DND-41 (cell line): Measurements from ENCODE around the gene SPI1.

ENCODE experiments used
- ATAC-seq: fragments of 200-7000 bp; cut with Tn5 transposase; 3 replicates; pipeline ENCODE4 v1.9.1; 2021; ENCODE audit warnings: low read depth; ENCODE audit not compliant: insufficient read depth
- DNase-seq: peaks from one replicate; pipeline ENCODE4 v3.0.0-alpha.2; 2020
- H2AFZ ChIP-seq: 2 replicates; pipeline ENCODE4 v1.6.0; 2012; ENCODE audit warnings: low read depth, low read length
- H3K27ac ChIP-seq: 2 replicates; pipeline ENCODE4 v1.5.1; 2012; ENCODE audit warnings: low read length, inconsistent platforms
- H3K27me3 ChIP-seq: fragments of 200-600 bp; sonication (generic); 2 replicates; pipeline ENCODE4 v1.6.0; 2012; ENCODE audit warnings: low read length, mild to moderate bottlenecking, inconsistent platforms; ENCODE audit not compliant: insufficient read depth, poor library complexity
- H3K36me3 ChIP-seq: 2 replicates; pipeline ENCODE4 v1.5.1; 2012; ENCODE audit warnings: low read length, inconsistent platforms; ENCODE audit not compliant: insufficient read depth
- H3K4me1 ChIP-seq: 2 replicates; pipeline ENCODE4 v1.5.1; 2012; ENCODE audit warnings: mild to moderate bottlenecking, low read length; ENCODE audit not compliant: insufficient read depth
- H3K4me2 ChIP-seq: 2 replicates; pipeline ENCODE4 v1.6.0; 2012; ENCODE audit warnings: mild to moderate bottlenecking, moderate library complexity, low read length, inconsistent platforms; ENCODE audit not compliant: insufficient read depth
- H3K4me3 ChIP-seq, 2 experiments: fragments of 200-600 bp in 1 of 2; shearing (Covaris generic) in 1 of 2; 2 replicates each; pipeline ENCODE4 v1.5.1; 2012 to 2016; ENCODE audit warnings: inconsistent platforms in 2 of 2, low read length in 2 of 2, mild to moderate bottlenecking in 2 of 2, low read depth in 1 of 2, moderate library complexity in 1 of 2
- H3K79me2 ChIP-seq: 2 replicates; pipeline ENCODE4 v1.6.0; 2012; ENCODE audit warnings: low read length, inconsistent platforms; ENCODE audit not compliant: insufficient read depth
- H3K9ac ChIP-seq: 2 replicates; pipeline ENCODE4 v1.6.0; 2012; ENCODE audit warnings: low read depth, mild to moderate bottlenecking, inconsistent platforms, low read length, moderate library complexity
- H3K9me3 ChIP-seq: 2 replicates; pipeline ENCODE4 v1.5.1; 2012; ENCODE audit warnings: low read length, moderate library complexity, mild to moderate bottlenecking, inconsistent platforms; ENCODE audit not compliant: insufficient read depth, severe bottlenecking
- H4K20me1 ChIP-seq: 2 replicates; pipeline ENCODE4 v1.6.0; 2012; ENCODE audit warnings: low read length; ENCODE audit not compliant: insufficient read depth
- CTCF ChIP-seq: IDR thresholded peaks from 2 replicates; pipeline ENCODE4 v1.5.1; 2012; ENCODE audit warnings: borderline replicate concordance, low read length, moderate library complexity, mild to moderate bottlenecking; ENCODE audit not compliant: poor library complexity, severe bottlenecking; ENCODE audit errors: extremely low read depth
- EZH2 ChIP-seq: IDR thresholded peaks from 3 replicates; pipeline ENCODE4 v1.6.1; 2012; ENCODE audit warnings: borderline replicate concordance, low read depth, mild to moderate bottlenecking, moderate library complexity, low read length, inconsistent platforms; ENCODE audit not compliant: severe bottlenecking

SPI1 gene

GRCh38 chr11:47356998-47357329 lies 21.4 kb downstream of the SPI1 start:
- Histone ChIP-seq H3K36me3 (no peaks in the 10 kb centered on the region), H3K4me3 (no peak overlapping the region), H3K9me3 (no peaks in the 10 kb centered on the region), H4K20me1 (no peaks in the 10 kb centered on the region), H3K27me3 (no peaks in the 10 kb centered on the region), H2AFZ (no peak overlapping the region), H3K9ac (no peak overlapping the region), H3K79me2 (no peaks in the 10 kb centered on the region), H3K4me2 (no peak overlapping the region), H3K27ac (no peak overlapping the region; the same call in 1 of the 2 replicates), H3K4me1 (peaks cover 32% of the 10 kb centered on the region)
- ATAC-seq (no peak), DNase-seq (no peak)
- TF ChIP-seq CTCF = no peak
- no peak for TF ChIP-seq EZH2

- TF ChIP-seq CTCF (no peak), EZH2 (no peak)
- no peak overlapping the region for H2AFZ ChIP-seq
- no peaks in the 10 kb centered on the region for H3K9me3 ChIP-seq
- H4K20me1 ChIP-seq = no peaks in the 10 kb centered on the region
- H3K27ac ChIP-seq = no peak overlapping the region
- no peak overlapping the region for H3K4me3 ChIP-seq
- no peak overlapping the region for H3K4me2 ChIP-seq
- no peaks in the 10 kb centered on the region for H3K79me2 ChIP-seq
- no peak for DNase-seq
- ATAC-seq = no peak
- no peak overlapping the region for H3K9ac ChIP-seq
- H3K4me1 ChIP-seq = peaks cover 27% of the 10 kb centered on the region
- no peaks in the 10 kb centered on the region for H3K36me3 ChIP-seq
- H3K27me3 ChIP-seq = no peaks in the 10 kb centered on the region
Measured at GRCh38 chr11:47356129-47356997, 22.0 kb downstream of the SPI1 start.

- ATAC-seq (no peak), DNase-seq (peak; percentile 54)
- H3K4me2 ChIP-seq = no peak overlapping the region
- H3K9me3 ChIP-seq = no peaks in the 10 kb centered on the region
- H3K4me3 ChIP-seq = no peak overlapping the region
- TF ChIP-seq CTCF = peak; percentile 74
- no peak for TF ChIP-seq EZH2
- H3K79me2 ChIP-seq = no peaks in the 10 kb centered on the region
- H3K27ac ChIP-seq = no peak overlapping the region
- H3K4me1 ChIP-seq = peaks cover 19% of the 10 kb centered on the region
- H4K20me1 ChIP-seq = no peaks in the 10 kb centered on the region
- no peak overlapping the region for H3K9ac ChIP-seq
- H3K36me3 ChIP-seq = no peaks in the 10 kb centered on the region
- H3K27me3 ChIP-seq = no peaks in the 10 kb centered on the region
- H2AFZ ChIP-seq = no peak overlapping the region
Measured at GRCh38 chr11:47355283-47356128, 22.8 kb downstream of the SPI1 start.
